Thyroid gland (tissue), 4 donors: ENCODE data around the gene BBS9.

Experiments used
- CTCF ChIP-seq, 6 experiments: fragments of 200-600 bp in 3 of 6; fragments of 450-650 bp in 3 of 6; sonication (generic) in 3 of 6; IDR thresholded peaks; one replicate each; pipeline ENCODE4 v1.5.1; 2016 to 2019; ENCODE audit warnings: antibody characterized with exemption in 6 of 6, mild to moderate bottlenecking in 2 of 6, inconsistent platforms in 1 of 6, moderate library complexity in 1 of 6
- POLR2A ChIP-seq, 2 donors: fragments of 450-650 bp; IDR thresholded peaks; one replicate each; pipeline ENCODE4 v1.6.1; 2017; ENCODE audit warnings: antibody characterized with exemption in 2 of 2, mild to moderate bottlenecking in 2 of 2, moderate library complexity in 1 of 2

GRCh38 chr7:33539659-33540400 lies 410.5 kb downstream of the BBS9 start:
- TF ChIP-seq CTCF (IDR thresholded peaks at IDR 0.05) (no peak), POLR2A (IDR thresholded peaks at IDR 0.05) (no peak)
